ENCODE measurements around the gene C16orf90.

The C16orf90 gene

GRCh38 chr16:3496386-3496785 lies 1.1 kb upstream of the C16orf90 start:
- TF ChIP-seq GATA2 (IDR thresholded peaks at IDR 0.05; ENCODE audit: low read depth, low read length) (no peak), GATA3 (IDR thresholded peaks at IDR 0.05; ENCODE audit: low read depth, low read length) (no peak)

GRCh38 chr16:3494386-3494973 lies 809 bp downstream of the C16orf90 start:
- TF ChIP-seq GATA2 (IDR thresholded peaks at IDR 0.05; ENCODE audit: low read depth, low read length) (no peak), GATA3 (IDR thresholded peaks at IDR 0.05; ENCODE audit: low read depth, low read length) (no peak)

- TF ChIP-seq GATA2 (IDR thresholded peaks at IDR 0.05; ENCODE audit: low read depth, low read length) = no peak
Observed at GRCh38 chr16:3492356-3492755, 2.9 kb downstream of the C16orf90 start.

DNA sequence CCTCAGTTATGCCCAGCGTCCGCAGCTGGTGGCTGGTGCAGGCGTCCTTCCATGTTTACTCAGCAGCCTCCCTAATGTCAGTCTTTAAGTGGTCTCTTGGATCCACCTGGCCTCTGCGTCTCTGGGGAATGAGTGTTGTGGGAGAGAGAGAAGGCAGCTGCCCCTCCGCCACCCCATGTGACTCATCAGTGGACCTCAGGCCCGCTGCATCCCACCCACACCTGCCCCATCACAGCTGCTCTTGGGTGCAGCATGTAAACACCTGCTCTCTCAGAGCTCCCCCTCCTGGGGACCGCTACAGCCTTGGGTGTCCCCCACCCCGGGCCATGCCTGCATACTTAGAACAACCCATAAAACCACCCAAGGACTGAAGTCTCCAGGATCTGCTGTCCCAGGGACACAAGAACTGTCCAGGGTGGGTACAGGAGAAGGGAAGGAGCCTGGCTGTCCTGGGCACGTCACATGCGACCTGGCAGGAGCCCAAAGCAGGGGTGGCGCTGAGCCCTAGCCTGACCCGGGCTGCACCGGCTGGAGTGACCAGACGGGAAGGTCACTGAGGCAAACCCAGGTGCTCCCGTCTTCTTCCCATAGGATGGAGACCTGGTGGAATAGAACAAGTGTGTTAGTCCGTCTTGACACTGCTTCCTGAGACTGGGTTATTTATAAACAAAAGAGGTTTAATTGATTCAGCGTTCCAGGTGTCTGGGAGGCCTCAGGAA lies 4.2 kb downstream of the C16orf90 start:
- TF ChIP-seq GATA2 (IDR thresholded peaks at IDR 0.05; ENCODE audit: low read depth, low read length) = no peak
- no peak for TF ChIP-seq GATA3 (IDR thresholded peaks at IDR 0.05; ENCODE audit: low read depth, low read length)

DNA sequence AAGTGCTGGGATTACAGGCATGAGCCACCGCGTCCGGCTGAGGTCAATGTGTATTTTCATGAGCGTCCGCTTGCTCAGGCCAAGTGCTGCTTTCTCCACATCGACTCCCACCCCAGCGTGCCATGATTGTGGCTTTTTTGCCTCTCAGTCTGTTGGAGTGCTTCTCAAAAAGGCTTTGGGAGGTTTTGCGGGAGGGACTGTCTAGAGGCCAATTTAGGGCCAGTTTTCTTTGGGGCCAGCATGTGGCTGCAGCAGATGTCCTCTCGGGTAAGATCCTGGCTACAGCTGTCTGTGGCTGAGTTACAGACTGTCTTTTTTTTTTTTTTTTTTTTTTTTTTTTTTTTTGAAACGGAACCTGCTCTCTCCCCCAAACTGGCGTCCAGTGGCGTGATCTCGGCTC lies 6.5 kb downstream of the C16orf90 start:
- TF ChIP-seq GATA3 (IDR thresholded peaks at IDR 0.05; ENCODE audit: low read depth, low read length) (no peak), GATA2 (IDR thresholded peaks at IDR 0.05; ENCODE audit: low read depth, low read length) (no peak)

GRCh38 chr16:3487521-3488410 lies 7.5 kb downstream of the C16orf90 start:
- TF ChIP-seq GATA3 (IDR thresholded peaks at IDR 0.05; ENCODE audit: low read depth, low read length) = no peak
- TF ChIP-seq GATA2 (IDR thresholded peaks at IDR 0.05; ENCODE audit: low read depth, low read length) = no peak

- no peak for TF ChIP-seq GATA2 (IDR thresholded peaks at IDR 0.05; ENCODE audit: low read depth, low read length)
- TF ChIP-seq GATA3 (IDR thresholded peaks at IDR 0.05; ENCODE audit: low read depth, low read length) = no peak
Observed at GRCh38 chr16:3486506-3487215, 8.6 kb downstream of the C16orf90 start.

DNA sequence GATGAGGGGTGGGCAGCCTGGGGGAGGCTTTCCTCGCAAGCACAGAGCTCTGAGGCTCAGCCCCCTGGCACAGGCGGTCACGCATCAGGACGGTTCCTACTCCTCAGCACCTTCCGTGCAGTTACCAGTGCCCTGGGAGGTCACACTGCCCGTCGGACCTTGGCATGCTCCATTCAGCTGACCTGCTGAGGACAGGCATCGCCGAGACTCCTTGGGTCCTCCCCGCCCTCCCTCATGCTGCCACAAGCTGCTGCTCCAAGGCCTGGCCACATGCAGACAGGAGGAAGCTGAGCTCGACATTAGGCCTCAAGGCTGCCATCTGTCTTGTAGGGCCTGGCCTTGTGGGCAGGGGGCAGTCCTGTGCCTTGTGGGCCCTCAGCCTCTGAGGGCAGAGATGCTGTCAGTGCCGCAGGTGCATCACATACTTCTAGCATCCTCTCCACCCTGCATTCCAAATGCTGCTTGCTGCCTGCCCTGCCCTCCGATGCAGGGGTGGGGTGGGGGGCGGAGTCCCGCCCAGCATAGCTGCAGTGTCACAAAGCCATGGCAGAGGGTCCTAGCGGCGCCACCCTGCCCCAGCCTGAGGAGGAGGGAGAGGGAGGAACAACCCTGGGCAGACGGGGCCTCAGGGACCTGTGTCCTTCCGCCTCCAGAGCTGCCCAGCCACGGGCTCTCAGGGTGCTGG lies 9.3 kb downstream of the C16orf90 start:
- TF ChIP-seq GATA2 (IDR thresholded peaks at IDR 0.05; ENCODE audit: low read depth, low read length) = no peak
- TF ChIP-seq GATA3 (IDR thresholded peaks at IDR 0.05; ENCODE audit: low read depth, low read length) = no peak

- TF ChIP-seq GATA2 (IDR thresholded peaks at IDR 0.05; ENCODE audit: low read depth, low read length) = no peak
- no peak for TF ChIP-seq GATA3 (IDR thresholded peaks at IDR 0.05; ENCODE audit: low read depth, low read length)
Observed at GRCh38 chr16:3485097-3485745, 10.1 kb downstream of the C16orf90 start.

DNA sequence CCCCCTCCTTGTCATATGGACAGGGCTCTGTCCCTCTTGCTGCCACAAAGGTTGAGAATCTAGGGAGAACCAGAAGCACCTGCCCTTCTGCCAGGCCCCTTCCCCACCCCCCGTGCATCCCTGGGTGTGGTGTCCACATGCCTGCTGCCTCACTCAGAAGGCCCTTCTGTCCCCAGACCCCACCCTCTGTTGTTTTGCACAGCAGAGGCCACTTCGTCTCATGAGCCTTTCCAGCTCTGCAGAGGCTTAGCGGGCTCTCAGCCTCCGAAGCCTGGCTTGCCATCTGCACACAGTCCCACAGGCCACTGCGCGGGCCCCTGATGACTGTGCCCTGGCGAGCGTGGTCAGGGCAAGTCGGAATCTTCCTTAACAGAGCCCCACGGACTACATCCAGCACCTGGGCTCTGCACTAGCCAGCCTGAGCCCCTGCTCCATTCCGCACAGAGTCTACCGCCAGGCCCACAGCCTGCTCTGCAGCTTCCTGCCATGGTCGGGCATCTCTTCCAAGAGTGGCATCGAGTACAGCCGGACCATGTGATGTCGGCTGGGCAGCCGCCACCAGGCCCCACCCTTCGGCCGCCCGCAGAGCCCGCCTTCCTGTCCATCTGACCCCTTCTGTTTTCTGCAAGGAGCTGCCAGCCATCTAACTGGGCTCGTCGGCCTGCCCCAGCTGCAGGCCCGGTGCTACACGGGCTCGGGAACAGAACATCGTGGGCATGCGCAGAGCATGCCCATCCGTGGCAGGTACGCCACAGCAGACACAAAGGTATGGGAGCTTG lies 10.8 kb downstream of the C16orf90 start:
- TF ChIP-seq GATA2 (IDR thresholded peaks at IDR 0.05; ENCODE audit: low read depth, low read length) (no peak), GATA3 (IDR thresholded peaks at IDR 0.05; ENCODE audit: low read depth, low read length) (no peak)

DNA sequence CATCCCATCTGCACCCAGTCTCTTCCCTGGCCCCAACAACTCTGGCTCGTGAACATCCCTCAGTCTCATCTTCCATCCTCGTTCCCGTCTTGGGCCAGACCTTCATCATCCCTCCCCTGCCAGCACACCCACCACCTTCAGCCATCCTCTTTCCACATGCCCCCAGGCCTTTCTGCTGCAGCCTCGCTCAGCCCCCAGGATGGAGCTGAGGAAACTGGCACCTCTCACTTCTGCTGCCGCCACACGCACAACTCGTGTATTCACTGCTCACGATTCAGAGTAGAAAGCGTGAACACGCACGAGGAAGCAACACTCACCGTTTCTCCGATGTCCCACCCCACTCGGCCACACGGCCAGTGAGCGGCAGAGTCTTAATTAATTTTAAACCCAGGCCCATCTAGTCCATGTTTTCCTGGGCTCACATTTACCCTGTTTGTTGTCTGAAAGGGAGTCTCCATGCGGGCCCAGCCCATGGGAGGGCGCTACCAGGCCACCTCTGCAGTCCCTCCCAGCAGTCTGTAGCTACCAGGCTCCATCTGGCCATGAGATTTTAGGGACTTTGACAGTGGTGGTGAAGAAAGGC lies 12.5 kb downstream of the C16orf90 start:
- TF ChIP-seq GATA2 (IDR thresholded peaks at IDR 0.05; ENCODE audit: low read depth, low read length) (no peak), GATA3 (IDR thresholded peaks at IDR 0.05; ENCODE audit: low read depth, low read length) (no peak)

All from SH-SY5Y (cell line).